Activated CD8-positive, alpha-beta memory T cell treated with anti-CD3 and anti-CD28 coated beads, Interleukin-2, amount 10 ng/mL, durations not matched to agents 7 days and 5 days (primary cell): Measurements from ENCODE around the gene FAM13A. TPM values are rescaled to one million over a fixed set of nuclear protein-coding genes. Genes with fewer than 3 reads are reported as not detected.

Source experiments
- ATAC-seq: fragments of 150-1000 bp; cut with Tn5 transposase; one replicate; pipeline ENCODE4 v1.10.0; 2021; ENCODE audit warnings: moderate library complexity
- CTCF ChIA-PET: fragments of 350-600 bp; sonication (Branson Sonifier 250); formaldehyde crosslinking; loops from one replicate; lab custom pipeline; 2021; ENCODE audit warnings: antibody characterized with exemption; lab: Charles Lee
- DNase-seq: peaks from one replicate; pipeline ENCODE4 v3.0.0-alpha.2; 2020
- H3K27ac Mint-ChIP-seq: one replicate; pipeline ENCODE4 v1.8.0; 2021; ENCODE audit warnings: mild to moderate bottlenecking, mixed read lengths
- H3K27me3 Mint-ChIP-seq: one replicate; pipeline ENCODE4 v1.8.0; 2021; ENCODE audit warnings: mixed read lengths
- H3K36me3 Mint-ChIP-seq: one replicate; pipeline ENCODE4 v1.8.0; 2021; ENCODE audit warnings: mild to moderate bottlenecking, mixed read lengths
- H3K4me1 Mint-ChIP-seq: one replicate; pipeline ENCODE4 v1.8.0; 2021; ENCODE audit warnings: mixed read lengths
- H3K4me3 Mint-ChIP-seq: one replicate; pipeline ENCODE4 v1.8.0; 2021; ENCODE audit warnings: mild to moderate bottlenecking, moderate library complexity, mixed read lengths
- H3K9me3 Mint-ChIP-seq: one replicate; pipeline ENCODE4 v1.8.0; 2022; ENCODE audit warnings: low read depth, mixed read lengths
- total RNA-seq, 2 experiments: library from RNA; stranded (reverse); gene quantifications; one replicate each; pipeline ENCODE4 v1.2.3, GENCODE V29; 2021

FAM13A gene
- total RNA-seq, 2 experiments from 2014 or later = 1.8 to 7.2 TPM

DNA sequence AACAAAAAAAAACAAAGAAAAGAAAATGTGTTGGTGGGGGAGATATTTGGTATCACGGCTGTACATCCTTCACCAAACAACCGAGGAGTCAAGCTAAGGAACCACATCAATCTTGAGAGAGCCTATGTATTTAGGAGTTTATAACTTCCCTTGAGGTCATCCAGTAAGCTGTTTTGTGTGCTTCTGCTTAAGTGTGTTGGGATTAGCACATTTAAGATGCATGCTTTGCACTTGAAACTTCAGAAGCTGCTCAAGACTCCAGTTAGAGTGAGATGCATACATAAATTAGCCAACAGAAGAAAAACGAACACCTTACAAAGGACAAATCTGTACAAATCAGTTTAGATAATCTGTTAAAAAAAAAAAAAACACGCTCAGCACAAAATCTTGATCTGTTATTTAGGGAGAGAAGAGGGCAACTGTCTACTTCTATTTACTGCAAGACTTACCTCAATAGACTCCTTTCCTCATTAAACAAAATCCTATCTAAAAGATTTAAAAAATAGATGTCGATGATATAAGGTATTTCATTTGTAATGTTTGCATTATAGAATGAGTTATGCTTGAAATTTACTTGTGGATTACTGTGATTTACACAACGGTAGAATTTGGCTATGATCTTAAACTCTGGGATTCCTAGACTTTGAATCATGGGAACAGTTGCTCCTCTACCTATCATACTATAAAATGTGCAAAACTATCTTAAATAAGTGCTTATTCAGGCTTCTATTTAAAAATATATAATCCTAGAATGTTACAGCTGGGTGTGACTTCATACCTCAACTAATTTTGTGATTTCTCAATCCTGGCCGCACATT, 305.5 kb downstream of the FAM13A start:
- no peak overlapping the region for H3K4me3 Mint-ChIP-seq

GRCh38 chr4:88750369-88750768, 306.6 kb downstream of the FAM13A start:
- no peak for ATAC-seq
- Mint-ChIP-seq H3K9me3 (no peaks in the 10 kb centered on the region), H3K4me3 (no peak overlapping the region), H3K4me1 (peaks cover 2% of the 10 kb centered on the region), H3K27me3 (no peaks in the 10 kb centered on the region), H3K27ac (no peak overlapping the region), H3K36me3 (no peaks in the 10 kb centered on the region)
- no peak for DNase-seq
- CTCF ChIA-PET = no interaction called here

More for the DNA sequence above, 305.5 kb downstream of the FAM13A start:
- H3K36me3 Mint-ChIP-seq = no peaks in the 10 kb centered on the region
- CTCF ChIA-PET = no interaction called here
- H3K4me1 Mint-ChIP-seq = peaks cover 2% of the 10 kb centered on the region
- no peak overlapping the region for H3K27ac Mint-ChIP-seq
- no peaks in the 10 kb centered on the region for H3K27me3 Mint-ChIP-seq
- ATAC-seq (no peak), DNase-seq (no peak)
- H3K9me3 Mint-ChIP-seq = no peaks in the 10 kb centered on the region

GRCh38 chr4:88747351-88747750, 309.6 kb downstream of the FAM13A start:
- Mint-ChIP-seq H3K9me3 (no peaks in the 10 kb centered on the region), H3K36me3 (no peaks in the 10 kb centered on the region), H3K27me3 (no peaks in the 10 kb centered on the region), H3K27ac (no peak overlapping the region), H3K4me3 (no peak overlapping the region), H3K4me1 (peaks cover 2% of the 10 kb centered on the region)
- DNase-seq = no peak
- ATAC-seq = no peak
- CTCF ChIA-PET = no interaction called here

- no peak for ATAC-seq
- no peaks in the 10 kb centered on the region for H3K4me1 Mint-ChIP-seq
- CTCF ChIA-PET = no interaction called here
- H3K27ac Mint-ChIP-seq = no peak overlapping the region
- no peaks in the 10 kb centered on the region for H3K36me3 Mint-ChIP-seq
- no peaks in the 10 kb centered on the region for H3K9me3 Mint-ChIP-seq
- H3K4me3 Mint-ChIP-seq = no peak overlapping the region
- H3K27me3 Mint-ChIP-seq = no peaks in the 10 kb centered on the region
- no peak for DNase-seq
Observed at GRCh38 chr4:88746206-88746605, 310.8 kb downstream of the FAM13A start.

DNA sequence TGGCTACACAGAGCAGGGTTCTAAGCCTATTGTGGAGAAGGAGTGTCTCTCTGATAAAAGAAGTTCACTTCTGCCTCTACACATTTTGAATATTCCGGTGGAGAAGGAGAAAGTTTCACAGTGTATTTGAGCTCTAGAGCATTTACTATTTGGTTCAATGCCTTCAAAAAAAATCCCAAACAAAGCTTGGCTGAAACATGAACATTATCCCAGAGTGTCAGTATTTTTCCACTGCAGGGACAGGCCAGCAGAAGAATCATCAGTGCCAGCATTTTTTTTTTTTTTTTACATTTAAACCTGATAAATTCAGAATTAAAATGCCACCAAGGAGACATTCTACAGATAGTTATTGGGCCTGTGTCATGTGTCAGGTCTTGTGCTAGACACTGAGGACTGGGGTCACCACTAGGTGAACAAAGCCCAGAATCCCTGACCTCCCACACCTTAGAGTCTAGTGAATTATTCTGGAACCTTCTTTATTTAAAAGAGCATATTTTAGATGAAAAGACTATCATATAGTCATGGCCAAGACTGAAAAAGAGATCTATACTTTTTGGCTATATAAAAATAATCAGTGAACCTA, 311.3 kb downstream of the FAM13A start:
- no peaks in the 10 kb centered on the region for H3K9me3 Mint-ChIP-seq
- H3K4me3 Mint-ChIP-seq = no peak overlapping the region
- no peak for DNase-seq
- H3K27me3 Mint-ChIP-seq = no peaks in the 10 kb centered on the region
- ATAC-seq = no peak
- CTCF ChIA-PET = interaction anchor here (0.7 kb wide), 1 partner anchor 20 kb away, joined by 3 read pairs; no protein-coding TSS in a partner anchor
- H3K27ac Mint-ChIP-seq = no peak overlapping the region
- H3K4me1 Mint-ChIP-seq = no peaks in the 10 kb centered on the region
- H3K36me3 Mint-ChIP-seq = no peaks in the 10 kb centered on the region

DNA sequence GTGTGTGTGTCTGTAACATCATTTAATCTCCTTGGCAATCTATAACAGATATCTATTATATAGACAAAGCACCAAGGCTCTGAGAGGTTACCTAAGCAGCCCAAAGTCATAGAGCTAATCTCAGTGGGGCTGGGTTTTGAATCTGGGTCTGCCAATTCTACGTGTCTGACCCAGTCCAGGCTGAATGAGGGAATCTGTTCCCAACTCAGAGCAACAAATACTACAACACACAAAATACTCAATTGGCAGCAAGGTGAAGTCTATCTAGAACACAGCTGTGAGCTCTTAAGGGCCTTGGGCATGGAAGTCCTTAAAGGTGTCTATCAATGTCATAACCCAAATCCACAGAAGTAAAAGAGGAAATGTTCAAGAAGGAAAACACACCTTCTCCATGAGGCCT, 311.8 kb downstream of the FAM13A start:
- no peaks in the 10 kb centered on the region for H3K9me3 Mint-ChIP-seq
- no peak overlapping the region for H3K4me3 Mint-ChIP-seq
- no peaks in the 10 kb centered on the region for H3K4me1 Mint-ChIP-seq
- no peaks in the 10 kb centered on the region for H3K36me3 Mint-ChIP-seq
- CTCF ChIA-PET = interaction anchor here (0.7 kb wide), 1 partner anchor 20 kb away, joined by 3 read pairs; no protein-coding TSS in a partner anchor
- no peak for DNase-seq
- no peak for ATAC-seq
- H3K27ac Mint-ChIP-seq = no peak overlapping the region
- no peaks in the 10 kb centered on the region for H3K27me3 Mint-ChIP-seq

- Mint-ChIP-seq H3K9me3 (no peaks in the 10 kb centered on the region), H3K27ac (no peak overlapping the region), H3K36me3 (no peaks in the 10 kb centered on the region), H3K27me3 (no peaks in the 10 kb centered on the region), H3K4me3 (no peak overlapping the region), H3K4me1 (no peaks in the 10 kb centered on the region)
- ATAC-seq (no peak), DNase-seq (no peak)
- CTCF ChIA-PET = no interaction called here
Observed at GRCh38 chr4:88744609-88745008, 312.4 kb downstream of the FAM13A start.

GRCh38 chr4:88743696-88744095, 313.3 kb downstream of the FAM13A start:
- DNase-seq (no peak), ATAC-seq (no peak)
- CTCF ChIA-PET = no interaction called here
- Mint-ChIP-seq H3K27me3 (no peaks in the 10 kb centered on the region), H3K27ac (no peak overlapping the region), H3K4me1 (no peaks in the 10 kb centered on the region), H3K9me3 (no peaks in the 10 kb centered on the region), H3K36me3 (no peaks in the 10 kb centered on the region), H3K4me3 (no peak overlapping the region)

- CTCF ChIA-PET = no interaction called here
- H3K9me3 Mint-ChIP-seq = no peaks in the 10 kb centered on the region
- no peaks in the 10 kb centered on the region for H3K36me3 Mint-ChIP-seq
- no peaks in the 10 kb centered on the region for H3K27me3 Mint-ChIP-seq
- no peak overlapping the region for H3K27ac Mint-ChIP-seq
- ATAC-seq = no peak
- H3K4me1 Mint-ChIP-seq = peaks cover 1% of the 10 kb centered on the region
- no peak overlapping the region for H3K4me3 Mint-ChIP-seq
- no peak for DNase-seq
Observed at GRCh38 chr4:88742561-88742960, 314.4 kb downstream of the FAM13A start.

DNA sequence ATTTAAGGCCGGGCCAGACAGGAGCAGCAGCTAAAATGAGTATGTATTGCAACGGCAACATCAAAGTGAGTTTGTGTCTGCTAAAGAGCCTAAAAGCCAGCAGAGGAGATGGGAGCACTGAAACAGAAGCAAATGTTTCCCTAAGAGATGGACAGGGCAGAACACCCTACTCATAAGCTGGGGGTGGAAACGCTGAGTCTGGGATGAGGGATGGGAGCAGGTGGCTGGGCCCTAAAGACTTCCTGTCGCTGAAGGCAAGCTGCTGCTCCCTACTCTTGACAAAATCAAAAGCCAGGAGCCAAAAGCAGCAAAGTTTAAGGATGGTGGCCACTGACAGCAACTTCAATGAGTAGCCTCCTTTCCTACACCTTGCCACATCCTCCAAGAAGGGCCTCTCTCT, 318.8 kb downstream of the FAM13A start:
- Mint-ChIP-seq H3K27ac (no peak overlapping the region), H3K4me1 (peaks cover 4% of the 10 kb centered on the region), H3K9me3 (no peaks in the 10 kb centered on the region), H3K36me3 (no peaks in the 10 kb centered on the region), H3K27me3 (no peaks in the 10 kb centered on the region), H3K4me3 (no peak overlapping the region)
- DNase-seq (no peak), ATAC-seq (no peak)
- CTCF ChIA-PET = no interaction called here

- CTCF ChIA-PET = no interaction called here
- H3K4me3 Mint-ChIP-seq = no peak overlapping the region
- H3K36me3 Mint-ChIP-seq = no peaks in the 10 kb centered on the region
- H3K9me3 Mint-ChIP-seq = no peaks in the 10 kb centered on the region
- H3K27me3 Mint-ChIP-seq = no peaks in the 10 kb centered on the region
- DNase-seq (no peak), ATAC-seq (no peak)
- peaks cover 4% of the 10 kb centered on the region for H3K4me1 Mint-ChIP-seq
- H3K27ac Mint-ChIP-seq = no peak overlapping the region
Observed at GRCh38 chr4:88737307-88737941, 319.6 kb downstream of the FAM13A start.

GRCh38 chr4:88736264-88736663, 320.7 kb downstream of the FAM13A start:
- Mint-ChIP-seq H3K4me3 (no peak overlapping the region), H3K27ac (no peak overlapping the region), H3K4me1 (peaks cover 4% of the 10 kb centered on the region), H3K27me3 (no peaks in the 10 kb centered on the region), H3K36me3 (no peaks in the 10 kb centered on the region), H3K9me3 (no peaks in the 10 kb centered on the region)
- CTCF ChIA-PET = no interaction called here
- no peak for DNase-seq
- ATAC-seq = no peak

- CTCF ChIA-PET = interaction anchor here (0.6 kb wide), 1 partner anchor 46 kb away, joined by 3 read pairs; no protein-coding TSS in a partner anchor
- Mint-ChIP-seq H3K36me3 (peaks cover 1% of the 10 kb centered on the region), H3K4me3 (no peak overlapping the region), H3K9me3 (no peaks in the 10 kb centered on the region), H3K4me1 (peaks cover 4% of the 10 kb centered on the region), H3K27ac (no peak overlapping the region), H3K27me3 (no peaks in the 10 kb centered on the region)
- DNase-seq (no peak), ATAC-seq (no peak)
Observed at GRCh38 chr4:88735564-88735963, 321.4 kb downstream of the FAM13A start.
